Esophagus squamous epithelium (tissue), 4 donors: ENCODE results near the gene ASCL2.
A peak's percentile ranks its signal among the peaks of the same experiment; 100 is the strongest.

Source experiments
- POLR2A ChIP-seq, 4 donors: fragments of 450-650 bp; IDR thresholded peaks; one replicate each; pipeline ENCODE4 v1.6.1; 2017; ENCODE audit warnings: antibody characterized with exemption in 4 of 4, mild to moderate bottlenecking in 4 of 4, moderate library complexity in 3 of 4
- TF ChIP-seq, protein P1 (sequence below), 6 experiments: fragments of 450-650 bp in 4 of 6; fragments of 200-600 bp in 2 of 6; sonication (generic) in 2 of 6; IDR thresholded peaks; one replicate each; pipeline ENCODE4 v1.5.1; 2016 to 2019; ENCODE audit warnings: antibody characterized with exemption in 6 of 6, mild to moderate bottlenecking in 4 of 6, moderate library complexity in 4 of 6

- TF ChIP-seq, protein P1, sequence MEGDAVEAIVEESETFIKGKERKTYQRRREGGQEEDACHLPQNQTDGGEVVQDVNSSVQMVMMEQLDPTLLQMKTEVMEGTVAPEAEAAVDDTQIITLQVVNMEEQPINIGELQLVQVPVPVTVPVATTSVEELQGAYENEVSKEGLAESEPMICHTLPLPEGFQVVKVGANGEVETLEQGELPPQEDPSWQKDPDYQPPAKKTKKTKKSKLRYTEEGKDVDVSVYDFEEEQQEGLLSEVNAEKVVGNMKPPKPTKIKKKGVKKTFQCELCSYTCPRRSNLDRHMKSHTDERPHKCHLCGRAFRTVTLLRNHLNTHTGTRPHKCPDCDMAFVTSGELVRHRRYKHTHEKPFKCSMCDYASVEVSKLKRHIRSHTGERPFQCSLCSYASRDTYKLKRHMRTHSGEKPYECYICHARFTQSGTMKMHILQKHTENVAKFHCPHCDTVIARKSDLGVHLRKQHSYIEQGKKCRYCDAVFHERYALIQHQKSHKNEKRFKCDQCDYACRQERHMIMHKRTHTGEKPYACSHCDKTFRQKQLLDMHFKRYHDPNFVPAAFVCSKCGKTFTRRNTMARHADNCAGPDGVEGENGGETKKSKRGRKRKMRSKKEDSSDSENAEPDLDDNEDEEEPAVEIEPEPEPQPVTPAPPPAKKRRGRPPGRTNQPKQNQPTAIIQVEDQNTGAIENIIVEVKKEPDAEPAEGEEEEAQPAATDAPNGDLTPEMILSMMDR (IDR thresholded peaks at IDR 0.05), result peak; percentile 93 to 97 (median 95)
- no peak for TF ChIP-seq POLR2A (IDR thresholded peaks at IDR 0.05)
Observed at GRCh38 chr11:2305140-2305778, 34.9 kb upstream of the ASCL2 start.
